Embryonic facial prominence (tissue), 1 donor: ENCODE data around the gene CWC22.
"Not testable (repeated sequence)": the region's sequence is repeated elsewhere in the genome, so short reads cannot be mapped to it uniquely, and the experiment has no call there.

ENCODE experiments used
- DNase-seq: peaks from one replicate; pipeline ENCODE4 v3.0.0-alpha.2; 2016; ENCODE audit errors: extremely low spot score

The CWC22 gene

GRCh38 chr2:180003073-180003472, 4.0 kb downstream of the CWC22 start:
- no peak for DNase-seq

- DNase-seq, result no peak
Measured at GRCh38 chr2:180002198-180002770, 4.8 kb downstream of the CWC22 start.

GRCh38 chr2:180001726-180002125, 5.4 kb downstream of the CWC22 start:
- no peak for DNase-seq

GRCh38 chr2:180000434-180000833, 6.7 kb downstream of the CWC22 start:
- DNase-seq, result no peak

GRCh38 chr2:179999000-179999399, 8.1 kb downstream of the CWC22 start:
- DNase-seq, result no peak

- DNase-seq, result no peak
Measured at GRCh38 chr2:179995741-179996515, 11.2 kb downstream of the CWC22 start.

- DNase-seq, result no peak
Measured at GRCh38 chr2:179991344-179991743, 15.8 kb downstream of the CWC22 start.

GRCh38 chr2:179990676-179991317, 16.3 kb downstream of the CWC22 start:
- no peak for DNase-seq

GRCh38 chr2:179987916-179988315, 19.2 kb downstream of the CWC22 start:
- DNase-seq, result no peak

GRCh38 chr2:179985163-179985820, 21.8 kb downstream of the CWC22 start:
- no peak for DNase-seq

- no peak for DNase-seq
Measured at GRCh38 chr2:179983250-179983932, 23.7 kb downstream of the CWC22 start.

- no peak for DNase-seq
Measured at GRCh38 chr2:179981085-179981484, 26.0 kb downstream of the CWC22 start.

GRCh38 chr2:179974761-179975160, 32.3 kb downstream of the CWC22 start:
- DNase-seq, result no peak

GRCh38 chr2:179966778-179967394, 40.2 kb downstream of the CWC22 start:
- DNase-seq, result no peak

- no peak for DNase-seq
Measured at GRCh38 chr2:179965291-179966258, 41.5 kb downstream of the CWC22 start.

- DNase-seq, result no peak
Measured at GRCh38 chr2:179963626-179964025, 43.5 kb downstream of the CWC22 start.

GRCh38 chr2:179958251-179958650, 48.8 kb downstream of the CWC22 start:
- DNase-seq, result not testable (repeated sequence)

- DNase-seq, result no peak
Measured at GRCh38 chr2:179954026-179954425, 53.1 kb downstream of the CWC22 start.

- no peak for DNase-seq
Measured at GRCh38 chr2:179953359-179953758, 53.7 kb downstream of the CWC22 start.

GRCh38 chr2:179952658-179953057, 54.4 kb downstream of the CWC22 start:
- DNase-seq, result no peak
